SKM-1 (cell line): ENCODE results near the gene KLHL41.
"Not testable (repeated sequence)": the region's sequence is repeated elsewhere in the genome, so short reads cannot be mapped to it uniquely, and the experiment has no call there.

Experiments
- DNase-seq: peaks from one replicate; lab custom pipeline; 2025; ENCODE audit not compliant: unreplicated experiment; lab: John Stamatoyannopoulos, UW

KLHL41 gene

DNA sequence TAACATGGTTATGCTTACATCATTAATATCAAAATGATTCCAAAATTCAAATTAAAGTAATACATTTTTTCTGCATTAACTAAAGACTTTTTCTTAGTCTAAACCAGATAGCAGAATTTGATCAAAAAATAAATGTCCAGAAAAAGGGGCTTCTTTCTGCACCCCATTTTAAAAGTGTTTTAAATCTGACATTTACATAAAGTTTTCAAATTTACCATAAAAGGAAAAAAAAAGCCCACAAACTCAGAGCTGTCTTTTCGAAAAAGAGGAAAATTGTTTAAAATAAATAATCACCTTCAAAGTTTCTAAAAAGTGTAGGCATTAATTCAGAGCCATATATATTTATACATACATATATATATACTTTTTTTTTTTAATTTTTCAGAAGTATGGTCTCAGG is 62.7 kb downstream of the KLHL41 start:
- no peak for DNase-seq

GRCh38 chr2:169572821-169573159 is 63.3 kb downstream of the KLHL41 start:
- DNase-seq, result no peak

- DNase-seq, result peak; percentile 91
These were observed 63.9 kb downstream of the KLHL41 start, which contains the start of gene FASTKD1 for GRCh38 chr2:169573160-169573973. Gene FASTKD1, minus strand, starts transcription at chr2:169573865. Its CDS starts 1,836 bp downstream, at chr2:169572029.

DNA sequence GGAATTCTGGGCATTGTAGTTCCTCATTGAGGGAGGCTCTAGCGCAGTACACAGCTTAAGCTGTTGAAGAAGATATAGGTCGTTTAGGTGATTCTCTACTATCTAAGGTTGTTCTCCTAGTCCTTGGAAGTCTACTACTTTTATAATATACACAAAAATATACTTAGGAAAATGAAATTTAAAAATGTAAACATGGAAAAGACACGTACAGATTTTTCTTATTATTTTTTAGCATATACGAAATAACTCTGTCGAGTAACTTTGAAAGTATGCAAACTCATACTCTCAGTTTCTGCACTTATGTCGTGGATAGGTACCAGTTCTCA is 64.4 kb downstream of the KLHL41 start:
- no peak for DNase-seq

- not testable (repeated sequence) for DNase-seq
These were observed 65.0 kb downstream of the KLHL41 start for GRCh38 chr2:169574539-169574938.

GRCh38 chr2:169575264-169575663 is 65.8 kb downstream of the KLHL41 start:
- not testable (repeated sequence) for DNase-seq
